Vagina (tissue), 2 donors: Measurements from ENCODE around the gene HMX2.

ENCODE experiments used
- CTCF ChIP-seq, 3 experiments: fragments of 450-650 bp in 2 of 3; fragments of 200-600 bp in 1 of 3; sonication (generic) in 1 of 3; IDR thresholded peaks; one replicate each; pipeline ENCODE4 v1.5.1; 2017 to 2019; ENCODE audit warnings: antibody characterized with exemption in 3 of 3, mild to moderate bottlenecking in 2 of 3, moderate library complexity in 2 of 3
- POLR2A ChIP-seq, 2 donors: fragments of 450-650 bp; IDR thresholded peaks; one replicate each; pipeline ENCODE4 v1.6.1; 2017; ENCODE audit warnings: antibody characterized with exemption in 2 of 2, mild to moderate bottlenecking in 2 of 2, moderate library complexity in 2 of 2
- POLR2AphosphoS5 ChIP-seq, 2 donors: sonication (generic); formaldehyde crosslinking; IDR thresholded peaks; one replicate each; pipeline ENCODE4 v1.9.0; 2017; ENCODE audit warnings: antibody characterized with exemption in 2 of 2, mild to moderate bottlenecking in 2 of 2, low read depth in 1 of 2; ENCODE audit not compliant: insufficient read depth in 1 of 2

GRCh38 chr10:123117644-123118417, 30.1 kb upstream of the HMX2 start:
- TF ChIP-seq CTCF (IDR thresholded peaks at IDR 0.05): no peak
- no peak for TF ChIP-seq POLR2A (IDR thresholded peaks at IDR 0.05)
- no peak for TF ChIP-seq POLR2AphosphoS5 (IDR thresholded peaks at IDR 0.05; ENCODE audit: insufficient read depth in 1 of 2, low read depth in 1 of 2)
